B cell (primary cell): ENCODE data around the gene HIRA. TPM values are rescaled to one million over a fixed set of nuclear protein-coding genes. Genes with fewer than 3 reads are reported as not detected.

Source experiments
- ATAC-seq: fragments of 200-7000 bp; cut with Tn5 transposase; one replicate; pipeline ENCODE4 v1.10.0; 2021; ENCODE audit warnings: low read depth, mild to moderate bottlenecking, moderate number of reproducible peaks, moderate library complexity
- CTCF ChIA-PET: fragments of 350-600 bp; sonication (Branson Sonifier 250); formaldehyde crosslinking; loops from one replicate; lab custom pipeline; 2021; ENCODE audit warnings: antibody characterized with exemption, inconsistent platforms; lab: Charles Lee
- POLR2A ChIA-PET: fragments of 350-600 bp; sonication (Branson Sonifier 250); formaldehyde crosslinking; loops from one replicate; lab custom pipeline; 2021; ENCODE audit warnings: antibody characterized with exemption; lab: Charles Lee
- DNase-seq: peaks from one replicate; pipeline ENCODE4 v3.0.0; 2013
- H2AFZ ChIP-seq: 2 replicates; pipeline ENCODE4 v1.6.1; 2012; ENCODE audit warnings: mild to moderate bottlenecking, low read depth, low read length; ENCODE audit not compliant: insufficient read depth, poor library complexity, severe bottlenecking
- H3K27ac ChIP-seq, 2 donors: 1 replicate in 1 of 2; 2 replicates in 1 of 2; pipeline ENCODE4 v1.5.1; 2012 to 2013; ENCODE audit warnings: low read length in 2 of 2, mild to moderate bottlenecking in 2 of 2, moderate library complexity in 1 of 2
- H3K27me3 ChIP-seq, 4 experiments: fragments of 200-600 bp in 1 of 4; sonication (generic) in 1 of 4; replicated peaks in 1 of 4; 1 replicate in 2 of 4; 2 replicates in 2 of 4; pipeline versions ENCODE4 v1.6.1 to v1.7.0; 2013 to 2016; ENCODE audit warnings: low read length in 3 of 4, mild to moderate bottlenecking in 2 of 4, mixed read lengths in 1 of 4, moderate library complexity in 1 of 4; ENCODE audit not compliant: insufficient read depth in 4 of 4, control insufficient read depth in 3 of 4; ENCODE audit errors: control extremely low read depth in 1 of 4
- H3K36me3 ChIP-seq, 2 experiments: replicated peaks in 1 of 2; 1 replicate in 1 of 2; 2 replicates in 1 of 2; pipeline versions ENCODE4 v1.6.1 to v1.7.1; 2013; ENCODE audit warnings: low read length in 1 of 2; ENCODE audit not compliant: insufficient read depth in 2 of 2, control insufficient read depth in 1 of 2; ENCODE audit errors: control extremely low read depth in 1 of 2, extremely low read depth in 1 of 2
- H3K4me1 ChIP-seq, 2 donors: fragments of 200-600 bp in 1 of 2; sonication (generic) in 1 of 2; 1 replicate in 1 of 2; 2 replicates in 1 of 2; pipeline versions ENCODE4 v1.5.1 to v1.6.1; 2013 to 2017; ENCODE audit warnings: low read length in 2 of 2; ENCODE audit not compliant: control insufficient read depth in 2 of 2, insufficient read depth in 2 of 2
- H3K4me2 ChIP-seq: replicated peaks from 2 replicates; pipeline ENCODE3; 2012; ENCODE audit warnings: mild to moderate bottlenecking, low read depth, low read length; ENCODE audit not compliant: poor library complexity, severe bottlenecking
- H3K4me3 ChIP-seq, 5 experiments: fragments of 200-600 bp in 1 of 5; sonication (generic) in 1 of 5; 1 replicate in 3 of 5; 2 replicates in 2 of 5; pipeline versions ENCODE4 v1.5.1 to v1.7.0; 2011 to 2016; ENCODE audit warnings: low read length in 4 of 5, mild to moderate bottlenecking in 4 of 5, low read depth in 2 of 5, control low read depth in 1 of 5, moderate library complexity in 1 of 5; ENCODE audit not compliant: insufficient read depth in 1 of 5; ENCODE audit errors: control extremely low read depth in 1 of 5, extremely low read depth in 1 of 5
- H3K79me2 ChIP-seq: fragments of 200-600 bp; sonication (generic); one replicate; pipeline ENCODE4 v1.6.0; 2016; ENCODE audit warnings: low read length; ENCODE audit not compliant: control insufficient read depth, insufficient read depth
- H3K9ac ChIP-seq: fragments of 200-600 bp; sonication (generic); 2 replicates; pipeline ENCODE4 v1.6.1; 2017; ENCODE audit warnings: mild to moderate bottlenecking, low read length, moderate library complexity
- H3K9me3 ChIP-seq, 3 donors: one replicate each; pipeline versions ENCODE4 v1.6.1 to v1.7.1; 2013; ENCODE audit warnings: low read length in 2 of 3; ENCODE audit not compliant: control insufficient read depth in 2 of 3, insufficient read depth in 1 of 3; ENCODE audit errors: control extremely low read depth in 1 of 3
- H4K20me1 ChIP-seq: 2 replicates; pipeline ENCODE4 v1.6.0; 2012; ENCODE audit warnings: mild to moderate bottlenecking, low read length; ENCODE audit not compliant: insufficient read depth, control insufficient read depth, poor library complexity, severe bottlenecking
- H3K27ac Mint-ChIP-seq: one replicate; pipeline ENCODE4 v1.8.0; 2021; ENCODE audit warnings: mixed read lengths
- H3K27me3 Mint-ChIP-seq: one replicate; pipeline ENCODE4 v1.8.0; 2021; ENCODE audit warnings: mixed read lengths
- H3K4me1 Mint-ChIP-seq: one replicate; pipeline ENCODE4 v1.8.0; 2021; ENCODE audit warnings: mixed read lengths
- H3K4me3 Mint-ChIP-seq: one replicate; pipeline ENCODE4 v1.8.0; 2021; ENCODE audit warnings: mixed read lengths
- H3K9me3 Mint-ChIP-seq: one replicate; pipeline ENCODE4 v1.8.0; 2022; ENCODE audit warnings: mixed read lengths; ENCODE audit not compliant: insufficient read depth
- CTCF ChIP-seq: fragments of 200-600 bp; IDR thresholded peaks from one replicate; pipeline ENCODE4 v1.8.0; 2022; ENCODE audit warnings: antibody characterized with exemption, mild to moderate bottlenecking
- EZH2 ChIP-seq: IDR thresholded peaks from 2 replicates; pipeline ENCODE4 v1.6.1; 2012; ENCODE audit warnings: borderline replicate concordance, low read depth, mild to moderate bottlenecking, moderate library complexity, low read length; ENCODE audit not compliant: insufficient read depth, poor library complexity, severe bottlenecking
- WGBS: methylation state at CpG from one replicate; pipeline ENCODE4 v1.1.5; 2013; ENCODE audit warnings: missing lambda C conversion rate; ENCODE audit not compliant: insufficient coverage; 5-methylcytosine and 5-hydroxymethylcytosine counted together
- intact Hi-C: fragments of 100-400 bp; cut with micrococcal nuclease; formaldehyde crosslinking; loops from one replicate; pipeline ENCODE4 v1.10.0; 2022
- polyA plus RNA-seq: library from polyadenylated mRNA; depleted of rRNA; stranded (reverse); fragments of >200 nt; gene quantifications from 2 replicates; pipeline ENCODE4 v1.2.3, GENCODE V29; 2012
- total RNA-seq, 2 donors: library from RNA; stranded (reverse); fragments of 120-200 nt in 1 of 2; gene quantifications; 1 replicate in 1 of 2; 2 replicates in 1 of 2; pipeline versions ENCODE4 v1.2.3 to v1.2.4, GENCODE V29; 2013 to 2022

HIRA gene
- total and polyA plus RNA-seq, 2 donors (not counting 1 experiment from before 2014, with no cell fraction given), result 28.3 to 34.5 TPM

GRCh38 chr22:19393704-19394103 is 37.8 kb downstream of the HIRA start:
- Histone ChIP-seq H3K4me1 (no peaks in the 10 kb centered on the region), H3K36me3 (peaks cover 0 to 78% of the 10 kb centered on the region in 2 experiments), H3K4me2 (no peak overlapping the region), H3K27ac (no peak overlapping the region), H3K9ac (no peak overlapping the region), H3K4me3 (no peak overlapping the region), H2AFZ (no peak overlapping the region), H3K79me2 (no peaks in the 10 kb centered on the region), H3K9me3 (no peaks in the 10 kb centered on the region), H4K20me1 (no peaks in the 10 kb centered on the region), H3K27me3 (no peaks in the 10 kb centered on the region)
- H3K27ac Mint-ChIP-seq, result no peak overlapping the region
- no peaks in the 10 kb centered on the region for H3K27me3 Mint-ChIP-seq
- no peak overlapping the region for H3K4me3 Mint-ChIP-seq
- no peaks in the 10 kb centered on the region for H3K4me1 Mint-ChIP-seq
- no peak for TF ChIP-seq CTCF
- no peak for TF ChIP-seq EZH2
- no peaks in the 10 kb centered on the region for H3K9me3 Mint-ChIP-seq
- intact Hi-C loops, result no loop called here
- CTCF ChIA-PET, result interaction anchor here (0.7 kb wide), 1 partner anchor 32 kb away, joined by 3 read pairs; no protein-coding TSS in a partner anchor
- POLR2A ChIA-PET, result no interaction called here
- ATAC-seq, result no peak
- 98% methylated on average over 4 of the region's 5 CpGs for WGBS
- DNase-seq, result no peak

- ATAC-seq, result no peak
- Histone ChIP-seq H3K27ac (no peak overlapping the region), H3K9ac (no peak overlapping the region), H3K4me1 (no peaks in the 10 kb centered on the region), H3K4me3 (no peak overlapping the region), H3K9me3 (no peaks in the 10 kb centered on the region), H3K79me2 (no peaks in the 10 kb centered on the region), H4K20me1 (no peaks in the 10 kb centered on the region), H3K27me3 (no peaks in the 10 kb centered on the region), H2AFZ (no peak overlapping the region), H3K36me3 (peaks cover 5 to 88% of the 10 kb centered on the region in 2 experiments), H3K4me2 (no peak overlapping the region)
- Mint-ChIP-seq H3K9me3 (no peaks in the 10 kb centered on the region), H3K4me3 (no peak overlapping the region), H3K27ac (no peak overlapping the region), H3K4me1 (no peaks in the 10 kb centered on the region), H3K27me3 (no peaks in the 10 kb centered on the region)
- intact Hi-C loops, result no loop called here
- TF ChIP-seq CTCF (no peak), EZH2 (no peak)
- POLR2A ChIA-PET, result no interaction called here
- CTCF ChIA-PET, result no interaction called here
- DNase-seq, result no peak
- WGBS, result 96% methylated on average over 5 of the region's 7 CpGs
These were observed 44.0 kb downstream of the HIRA start for GRCh38 chr22:19387575-19387974.
